OCI-LY3 (cell line): Measurements from ENCODE around the gene NOL4L.

Source experiments
- CTCF ChIP-seq: fragments of 200-600, 300-600 bp; sonication (generic); IDR thresholded peaks from 2 replicates; pipeline ENCODE4 v1.5.1; 2014; ENCODE audit warnings: antibody characterized with exemption, low read length, low read depth
- EZH2phosphoT487 ChIP-seq: fragments of 200-600 bp; shearing (Covaris generic); IDR thresholded peaks from 2 replicates; pipeline ENCODE4 v1.6.1; 2018; ENCODE audit warnings: antibody characterized with exemption, mixed run types, low read depth

GRCh38 chr20:32583581-32584070, 1.5 kb downstream of the NOL4L start:
- TF ChIP-seq CTCF (no peak), EZH2phosphoT487 (no peak)
